IPS-15b (cell line): ENCODE measurements around the gene MOXD1.

Experiments
- H3K27me3 ChIP-seq: one replicate; pipeline ENCODE4 v1.6.1; 2013; ENCODE audit warnings: low read length; ENCODE audit not compliant: control insufficient read depth, insufficient read depth
- H3K36me3 ChIP-seq: one replicate; pipeline ENCODE4 v1.6.1; 2013; ENCODE audit warnings: low read length; ENCODE audit not compliant: control insufficient read depth, insufficient read depth
- H3K4me1 ChIP-seq: one replicate; pipeline ENCODE4 v1.6.1; 2013; ENCODE audit warnings: mild to moderate bottlenecking, low read length; ENCODE audit not compliant: control insufficient read depth, insufficient read depth
- H3K4me3 ChIP-seq: one replicate; pipeline ENCODE4 v1.5.1; 2013; ENCODE audit warnings: low read depth, low read length
- H3K9ac ChIP-seq: one replicate; pipeline ENCODE4 v1.6.1; 2013; ENCODE audit warnings: low read depth, mild to moderate bottlenecking, low read length
- H3K9me3 ChIP-seq: one replicate; pipeline ENCODE4 v1.6.1; 2013; ENCODE audit warnings: mild to moderate bottlenecking, low read length; ENCODE audit not compliant: control insufficient read depth, insufficient read depth

The MOXD1 gene

DNA sequence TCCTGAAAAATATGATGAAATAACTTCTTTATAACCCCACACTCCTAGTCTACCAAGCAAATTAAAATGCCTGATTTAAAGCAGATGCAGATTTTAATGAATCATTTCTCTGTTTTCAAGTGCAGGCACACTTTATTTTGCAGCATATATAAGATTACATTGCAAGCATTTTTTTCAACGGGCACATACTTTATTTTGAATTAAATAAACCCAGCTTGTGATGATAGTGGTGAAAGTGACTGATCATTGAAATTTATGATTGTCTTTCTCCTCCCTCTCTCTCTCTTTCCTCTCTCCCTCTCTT is 12.2 kb upstream of the MOXD1 start:
- Histone ChIP-seq H3K4me3 (no peak overlapping the region), H3K36me3 (no peaks in the 10 kb centered on the region), H3K27me3 (no peaks in the 10 kb centered on the region), H3K4me1 (no peaks in the 10 kb centered on the region), H3K9me3 (no peaks in the 10 kb centered on the region), H3K9ac (no peak overlapping the region)

DNA sequence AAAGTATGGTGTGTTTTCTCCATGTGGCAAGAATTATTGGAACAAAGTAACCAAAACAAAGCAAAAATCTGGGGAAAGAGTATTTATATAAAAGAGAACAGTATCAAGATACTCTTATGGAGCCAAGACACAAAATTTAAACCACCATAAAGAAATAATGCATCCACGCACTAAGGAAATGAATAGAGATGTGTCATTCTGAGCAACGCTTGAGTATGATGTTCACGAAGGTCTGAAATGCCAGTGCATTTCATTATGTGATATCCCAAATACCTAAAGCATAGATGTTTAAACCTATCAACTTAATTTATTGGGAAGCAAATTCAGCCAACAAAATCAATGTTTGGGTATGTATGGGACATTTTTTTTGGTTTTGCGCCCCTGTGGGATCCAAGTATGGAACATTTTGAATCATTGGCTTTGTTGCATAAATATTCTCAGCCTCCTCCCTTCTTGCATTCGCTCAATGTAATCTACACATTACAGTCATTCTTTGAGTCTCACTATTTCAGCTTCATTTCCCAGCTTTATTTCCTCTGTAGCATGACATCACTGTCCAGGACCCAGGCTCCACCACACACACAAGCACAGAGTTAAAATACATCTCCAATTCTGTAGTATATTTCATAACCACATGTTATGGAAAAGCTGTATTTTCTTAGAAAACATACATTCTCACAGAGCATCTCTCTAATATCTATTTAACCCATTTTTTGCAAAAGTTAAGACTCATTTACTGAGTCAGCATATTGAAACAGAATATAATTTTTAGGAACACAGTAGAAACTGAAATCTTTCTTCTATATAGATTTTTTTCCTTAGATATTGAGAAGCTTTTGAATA is 11.6 kb upstream of the MOXD1 start:
- no peaks in the 10 kb centered on the region for H3K27me3 ChIP-seq
- H3K36me3 ChIP-seq = no peaks in the 10 kb centered on the region
- no peak overlapping the region for H3K4me3 ChIP-seq
- no peaks in the 10 kb centered on the region for H3K4me1 ChIP-seq
- no peaks in the 10 kb centered on the region for H3K9me3 ChIP-seq
- no peak overlapping the region for H3K9ac ChIP-seq

DNA sequence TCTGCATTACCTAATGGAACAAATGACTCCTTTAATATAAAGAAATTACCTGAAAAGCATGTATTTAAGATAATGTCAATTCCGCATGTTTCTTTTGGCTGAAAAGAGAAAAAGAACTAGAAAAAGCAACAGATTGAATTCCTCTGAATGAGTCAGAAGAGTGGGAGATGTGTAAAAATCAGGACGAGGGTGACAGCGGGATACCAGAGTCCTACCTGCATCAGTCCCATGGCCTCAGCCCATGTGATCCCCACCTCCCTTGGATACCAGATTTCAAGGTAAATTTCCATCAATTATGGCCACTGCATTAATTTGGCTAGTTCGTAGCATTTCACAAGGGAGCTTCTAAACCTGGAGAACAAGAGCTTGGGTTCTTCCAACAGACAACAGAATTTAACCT is 10.0 kb upstream of the MOXD1 start:
- Histone ChIP-seq H3K9me3 (no peaks in the 10 kb centered on the region), H3K27me3 (no peaks in the 10 kb centered on the region)

DNA sequence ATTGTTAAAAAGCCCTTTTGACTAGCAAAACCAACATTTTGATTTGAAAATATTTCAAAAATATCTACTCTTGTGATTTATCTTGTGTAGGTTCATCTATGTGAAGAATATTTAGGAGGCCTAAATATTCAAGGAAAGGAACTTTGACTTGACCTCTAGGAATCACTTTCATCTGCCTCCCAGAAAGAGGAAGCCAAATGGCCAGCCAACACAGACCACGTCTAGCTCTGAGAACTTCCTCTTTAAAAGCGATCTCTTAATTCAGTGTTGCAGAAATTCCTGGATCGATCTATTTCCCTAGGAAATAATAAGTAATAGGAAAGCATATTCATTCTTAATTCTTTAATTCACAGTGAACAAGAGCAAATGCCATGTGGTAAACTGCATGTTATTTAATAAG is 9.6 kb upstream of the MOXD1 start:
- Histone ChIP-seq H3K9me3 (no peaks in the 10 kb centered on the region), H3K36me3 (no peaks in the 10 kb centered on the region), H3K27me3 (no peaks in the 10 kb centered on the region), H3K4me3 (no peak overlapping the region), H3K9ac (no peak overlapping the region), H3K4me1 (no peaks in the 10 kb centered on the region)

More for the DNA sequence above, 10.0 kb upstream of the MOXD1 start:
- Histone ChIP-seq H3K4me3 (no peak overlapping the region), H3K9ac (no peak overlapping the region), H3K4me1 (no peaks in the 10 kb centered on the region), H3K36me3 (no peaks in the 10 kb centered on the region)

DNA sequence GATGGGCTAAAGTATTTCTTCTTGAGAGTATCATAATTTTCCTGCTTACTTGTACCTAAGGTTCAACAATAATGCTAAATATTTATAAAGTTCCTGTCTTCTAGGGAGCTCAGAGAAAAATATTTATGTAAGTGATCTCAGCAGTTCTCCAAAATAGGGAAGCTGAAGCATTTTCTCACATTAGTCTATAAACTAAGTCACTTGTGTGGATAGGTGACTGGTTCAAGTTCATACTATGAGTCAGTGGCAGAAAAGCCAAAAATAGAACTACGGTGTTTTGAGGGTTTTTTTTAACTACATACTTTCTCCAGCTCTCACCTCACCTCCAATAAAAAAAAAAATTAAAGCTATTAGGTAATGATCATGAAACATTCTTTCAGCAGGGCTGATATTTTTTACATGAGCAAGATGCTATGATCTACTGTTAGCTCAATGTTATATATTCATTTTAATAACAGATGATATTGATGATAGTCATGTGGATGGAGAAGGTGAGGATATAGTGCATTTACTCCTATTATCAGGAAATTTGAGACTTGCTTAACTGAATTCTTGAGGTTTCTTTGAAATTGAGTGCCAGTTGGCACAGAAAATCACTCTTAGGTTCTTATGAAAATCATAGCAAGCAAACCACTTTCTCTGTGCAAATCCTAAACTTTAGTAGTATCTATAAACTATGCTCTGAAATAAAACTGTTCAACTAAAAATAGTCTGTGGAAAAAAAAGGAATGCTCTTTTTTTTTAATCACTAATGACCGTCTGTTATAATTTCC is 4.1 kb upstream of the MOXD1 start:
- Histone ChIP-seq H3K4me3 (no peak overlapping the region), H3K36me3 (no peaks in the 10 kb centered on the region), H3K9ac (no peak overlapping the region), H3K27me3 (peaks cover 35% of the 10 kb centered on the region), H3K4me1 (no peaks in the 10 kb centered on the region), H3K9me3 (no peaks in the 10 kb centered on the region)

DNA sequence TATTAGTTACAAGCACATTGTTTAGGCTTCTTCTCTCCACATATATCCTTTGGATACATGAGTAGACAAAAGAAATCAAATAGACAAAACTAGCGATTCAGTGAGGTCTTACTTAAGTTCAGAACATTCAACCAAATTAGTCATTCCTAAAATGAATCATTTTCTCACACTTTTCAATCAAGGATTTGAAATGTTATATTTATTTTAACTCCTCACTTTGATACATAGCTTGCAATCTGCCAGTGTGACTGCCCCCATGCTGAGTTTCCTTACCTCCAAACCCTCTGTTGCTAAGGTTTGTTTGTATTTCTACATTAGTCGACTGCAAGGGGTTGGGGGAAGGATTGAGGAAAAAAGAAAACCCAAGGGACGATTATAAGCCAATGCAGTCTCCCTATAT is 3.5 kb upstream of the MOXD1 start:
- Histone ChIP-seq H3K36me3 (no peaks in the 10 kb centered on the region), H3K27me3 (peaks cover 41% of the 10 kb centered on the region), H3K4me1 (no peaks in the 10 kb centered on the region), H3K4me3 (no peak overlapping the region), H3K9ac (no peak overlapping the region), H3K9me3 (no peaks in the 10 kb centered on the region)

DNA sequence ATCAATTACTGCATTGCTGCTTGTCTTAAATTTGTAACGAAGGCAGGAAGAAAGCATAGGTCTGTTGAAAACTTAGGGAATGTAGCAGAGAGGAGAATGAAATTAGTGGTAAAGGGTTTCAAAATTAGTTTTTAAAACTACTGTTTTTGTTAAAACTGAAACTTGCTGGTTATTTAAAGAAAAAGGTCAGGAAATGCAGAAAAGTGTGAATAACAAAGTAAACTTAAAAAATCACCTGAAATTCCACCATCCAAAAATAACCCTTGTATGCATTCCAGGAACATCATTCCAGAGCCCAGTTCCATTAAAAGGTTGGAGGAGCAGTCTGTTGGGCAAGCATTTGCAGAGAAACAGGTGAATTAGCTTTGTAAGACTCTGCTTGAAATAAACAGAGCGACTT is 3.1 kb upstream of the MOXD1 start:
- Histone ChIP-seq H3K9ac (no peak overlapping the region), H3K27me3 (peaks cover 45% of the 10 kb centered on the region), H3K36me3 (no peaks in the 10 kb centered on the region), H3K4me1 (no peaks in the 10 kb centered on the region), H3K9me3 (no peaks in the 10 kb centered on the region), H3K4me3 (no peak overlapping the region)

DNA sequence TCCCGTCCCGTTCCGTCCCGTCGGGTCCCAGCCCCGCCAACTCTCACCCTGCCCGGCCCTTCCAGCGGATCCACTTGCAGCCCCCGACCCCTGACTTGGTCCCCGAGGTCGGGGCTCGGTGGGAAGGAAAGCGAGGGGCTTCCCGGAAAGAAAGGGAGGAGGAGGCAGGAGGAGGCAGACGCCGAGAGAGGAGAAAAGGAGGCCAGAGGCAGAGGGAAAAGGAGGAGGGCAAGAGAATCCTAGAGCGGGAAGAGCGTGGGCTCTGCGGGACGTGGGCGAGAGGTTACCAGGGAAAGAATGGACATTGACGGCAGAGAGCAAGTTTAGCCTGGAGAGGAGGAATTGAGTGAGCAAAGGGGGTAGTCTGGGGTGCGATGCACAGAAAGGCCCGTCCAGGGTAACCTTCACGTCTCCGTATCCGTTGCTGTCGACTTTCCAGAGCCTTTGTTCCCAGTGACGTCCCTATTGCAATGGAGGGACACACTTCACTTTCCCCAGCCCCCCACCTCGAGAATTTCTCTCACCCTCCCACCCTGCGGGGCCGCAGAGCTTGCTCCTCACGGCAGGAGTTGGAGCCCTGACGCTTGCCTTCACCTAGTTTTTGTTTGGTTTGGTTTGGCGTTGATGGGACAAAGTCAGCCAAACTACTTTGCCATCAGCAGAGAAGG is 477 bp upstream of the MOXD1 start:
- Histone ChIP-seq H3K4me3 (peak overlapping the region; percentile 86), H3K4me1 (no peaks in the 10 kb centered on the region), H3K27me3 (peaks cover 58% of the 10 kb centered on the region), H3K9ac (peak overlapping the region; percentile 51), H3K36me3 (no peaks in the 10 kb centered on the region), H3K9me3 (no peaks in the 10 kb centered on the region)

DNA sequence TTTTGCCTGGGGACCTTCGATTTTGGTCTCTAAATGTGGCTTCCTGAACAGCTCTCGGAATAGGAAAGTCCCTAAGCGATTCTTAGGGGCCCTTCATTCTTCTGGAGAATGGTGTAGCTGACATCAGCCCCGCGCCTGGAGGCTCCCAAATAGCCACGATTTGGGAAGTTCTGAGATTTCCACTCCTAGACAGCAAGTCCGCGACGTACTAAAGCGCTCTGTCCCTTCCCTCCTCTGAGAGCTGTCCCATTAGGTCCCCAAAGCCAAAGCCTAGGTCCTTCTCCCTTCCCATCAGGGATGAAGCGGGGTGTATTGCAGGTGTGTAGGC is 756 bp downstream of the MOXD1 start:
- Histone ChIP-seq H3K9ac (no peak overlapping the region), H3K9me3 (no peaks in the 10 kb centered on the region), H3K4me1 (no peaks in the 10 kb centered on the region), H3K36me3 (no peaks in the 10 kb centered on the region), H3K27me3 (peaks cover 58% of the 10 kb centered on the region), H3K4me3 (peak overlapping the region; percentile 86)

DNA sequence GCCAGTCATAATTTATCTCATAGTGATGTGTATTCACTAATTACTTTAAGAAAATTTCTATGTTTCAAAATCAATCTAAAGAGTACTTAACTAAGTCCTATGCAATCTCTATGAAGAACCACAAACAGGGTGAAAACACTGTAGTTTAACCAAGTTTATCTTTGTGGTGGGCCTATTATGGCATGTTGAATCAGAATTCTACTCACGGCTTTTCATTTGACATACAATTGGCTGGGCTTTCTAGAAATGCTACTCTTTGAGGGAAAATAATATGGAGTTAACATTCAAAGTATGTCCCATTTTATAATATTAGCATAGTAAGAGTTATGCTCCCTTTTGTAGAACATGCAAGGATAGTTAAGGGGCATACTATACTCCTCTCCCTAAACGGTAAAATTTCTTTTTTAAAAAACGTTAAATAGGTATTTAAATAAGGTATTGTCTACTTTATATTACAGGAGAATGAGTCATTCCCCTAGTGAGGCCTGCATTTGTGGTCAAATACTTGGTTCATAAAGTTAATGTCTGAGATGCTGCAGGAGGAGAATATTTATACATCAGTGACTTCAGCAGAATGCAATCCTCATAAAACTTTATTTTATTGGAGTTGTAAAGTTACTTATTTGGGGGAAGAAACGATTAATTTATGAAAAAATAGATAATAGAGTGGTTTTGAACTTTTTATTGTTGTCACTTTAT is 1.8 kb downstream of the MOXD1 start:
- Histone ChIP-seq H3K36me3 (no peaks in the 10 kb centered on the region), H3K9ac (no peak overlapping the region), H3K27me3 (peaks cover 58% of the 10 kb centered on the region), H3K4me1 (no peaks in the 10 kb centered on the region), H3K9me3 (no peaks in the 10 kb centered on the region), H3K4me3 (no peak overlapping the region)

DNA sequence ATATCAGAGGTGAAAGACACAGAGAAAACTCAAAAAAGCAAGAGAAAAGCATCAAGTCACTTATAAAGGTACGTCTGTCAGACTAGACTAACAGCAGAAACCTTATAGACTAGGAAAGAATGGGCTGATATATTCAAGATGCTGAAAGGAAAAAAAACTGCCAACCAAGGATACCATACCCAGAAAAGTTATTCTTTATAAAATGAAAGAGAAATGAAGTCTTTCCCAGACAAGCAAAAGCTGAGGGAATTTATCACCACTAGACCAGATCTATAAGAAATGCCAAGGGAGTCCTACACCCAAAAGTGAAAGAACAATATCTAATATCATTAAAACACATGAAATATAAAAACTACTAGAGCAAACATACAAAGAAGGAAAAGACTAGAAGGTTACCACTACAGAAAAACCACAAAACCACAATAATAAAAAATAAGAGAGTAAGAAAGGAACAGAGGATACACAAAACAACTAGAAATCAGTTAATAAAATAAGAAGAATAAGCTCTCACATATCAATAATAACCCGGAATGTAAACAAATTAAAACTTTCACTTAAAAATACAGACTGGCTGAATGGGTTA is 6.2 kb downstream of the MOXD1 start:
- H3K4me1 ChIP-seq = peaks cover 10% of the 10 kb centered on the region
- H3K36me3 ChIP-seq = no peaks in the 10 kb centered on the region
- H3K9me3 ChIP-seq = no peaks in the 10 kb centered on the region
- H3K27me3 ChIP-seq = peaks cover 21% of the 10 kb centered on the region
- no peak overlapping the region for H3K4me3 ChIP-seq
- H3K9ac ChIP-seq = no peak overlapping the region
